HG03139 (cell line): ENCODE results near the gene AK3.

Source experiments
- ATAC-seq: cut with Tn5 transposase; IDR thresholded peaks from one replicate; pipeline ENCODE4 v1.9.1; 2021; ENCODE audit not compliant: unreplicated experiment

AK3 gene

DNA sequence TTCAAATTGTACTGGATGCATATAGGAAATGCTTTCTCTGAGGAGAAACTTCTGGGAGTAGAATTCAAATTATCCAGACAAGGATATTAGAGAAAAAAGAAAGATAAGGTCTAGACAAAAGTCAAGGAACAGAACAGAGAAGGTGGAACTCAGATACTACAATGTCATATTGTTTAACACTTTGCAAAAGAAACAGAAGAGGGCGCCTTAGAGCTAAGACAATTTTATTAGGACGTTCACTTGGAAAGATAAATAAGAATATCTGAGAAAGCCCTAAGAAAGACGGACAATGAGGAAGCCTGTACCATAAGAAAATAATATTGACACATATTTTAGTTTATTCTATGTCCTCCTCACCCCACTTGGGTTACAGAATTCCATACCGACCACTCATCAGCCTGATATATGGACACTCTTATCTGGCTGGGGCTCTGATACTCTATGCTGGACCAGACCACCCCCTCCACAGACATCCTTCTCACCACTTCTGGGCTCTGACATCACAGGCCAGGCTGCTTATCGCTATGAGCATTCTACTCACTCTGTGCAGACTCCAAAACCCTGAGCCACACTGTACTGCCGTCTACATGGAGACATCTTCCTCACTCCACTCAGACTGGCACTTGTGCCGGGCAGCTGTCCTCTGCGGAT is 9.1 kb upstream of the AK3 start:
- no peak for ATAC-seq

DNA sequence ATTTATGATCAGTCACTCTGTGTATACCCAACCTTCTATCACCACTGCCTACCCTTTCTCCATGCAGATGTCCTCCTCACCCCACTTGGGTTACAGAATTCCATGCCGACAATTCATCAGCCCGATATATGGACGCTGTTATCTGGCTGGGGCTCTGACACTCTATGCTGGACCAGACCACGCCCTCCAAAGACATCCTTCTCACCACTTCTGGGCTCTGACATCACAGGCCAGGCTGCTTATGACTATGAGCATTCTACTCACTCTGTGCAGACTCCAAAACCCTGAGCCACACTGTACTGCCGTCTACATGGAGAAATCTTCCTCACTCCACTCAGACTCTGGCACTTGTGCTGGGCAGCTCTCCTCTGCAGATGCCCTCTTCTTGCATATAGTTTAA is 7.6 kb upstream of the AK3 start:
- ATAC-seq, result no peak

DNA sequence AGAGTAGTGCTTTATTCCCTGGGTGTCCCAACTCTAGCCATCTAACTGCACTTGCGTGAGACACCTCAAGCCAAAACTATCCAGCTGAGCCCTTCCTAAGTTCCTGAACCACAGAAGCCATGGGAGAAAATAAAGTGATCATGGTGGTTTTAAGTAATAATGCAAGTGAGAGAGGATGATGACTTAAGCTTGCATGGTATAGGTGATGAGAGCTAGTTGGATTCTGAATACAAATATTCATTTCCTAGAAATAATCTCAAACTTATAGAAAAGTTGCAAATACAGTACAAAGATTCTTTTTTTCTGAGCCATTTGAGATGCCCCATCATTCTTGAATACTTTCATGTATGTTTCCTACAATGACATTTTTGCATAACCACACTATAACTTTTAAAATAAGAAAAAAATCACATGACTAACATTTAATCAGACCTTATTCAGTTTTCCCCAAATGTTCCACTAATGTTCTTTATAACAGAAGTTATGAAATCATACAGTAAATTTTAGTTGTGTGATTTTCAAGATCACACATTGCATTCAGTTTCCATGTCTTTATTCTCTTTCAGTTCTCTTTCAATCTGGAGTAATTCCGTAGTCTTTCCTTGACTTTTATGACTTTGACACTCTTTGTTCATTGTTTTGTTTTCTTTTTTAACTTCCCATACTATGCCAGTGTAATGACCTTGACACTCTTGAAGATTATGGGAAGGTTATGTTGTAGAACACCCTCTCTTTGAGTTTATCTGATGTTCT is 5.5 kb upstream of the AK3 start:
- ATAC-seq, result no peak

DNA sequence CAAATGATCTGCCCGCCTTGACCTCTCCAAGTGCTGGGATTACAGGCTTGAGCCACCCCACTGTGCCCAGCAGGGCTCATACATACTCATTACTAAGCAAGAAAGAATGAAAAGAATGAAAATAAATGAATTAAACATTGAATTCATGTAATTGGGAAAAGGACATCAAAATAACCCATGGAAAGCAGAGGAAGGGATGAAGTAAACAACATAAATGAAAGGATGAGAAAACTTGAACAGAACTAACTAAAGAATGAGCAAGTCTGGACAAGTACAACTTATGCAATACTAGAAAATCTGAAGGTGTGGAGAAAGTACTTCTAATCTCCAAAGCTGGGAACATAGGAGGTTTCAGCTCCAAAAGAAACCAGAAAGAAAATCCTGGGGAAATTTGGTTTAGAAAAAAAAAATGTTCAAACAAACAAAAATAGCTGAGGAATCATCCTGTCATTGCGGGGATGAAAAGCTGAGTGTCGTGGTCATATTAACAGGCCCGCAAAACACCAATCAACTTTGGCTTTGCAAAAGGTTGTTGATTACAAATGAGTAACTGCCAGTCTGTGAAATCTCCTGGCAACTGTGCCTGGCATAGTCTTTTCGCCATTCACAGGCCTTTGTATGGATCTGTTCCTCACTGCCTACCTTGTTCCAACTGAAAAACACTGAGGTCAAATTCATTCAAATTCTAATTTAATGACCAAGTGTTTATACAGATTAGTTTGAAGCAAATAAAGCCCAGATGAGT is 2.3 kb upstream of the AK3 start:
- ATAC-seq, result no peak

DNA sequence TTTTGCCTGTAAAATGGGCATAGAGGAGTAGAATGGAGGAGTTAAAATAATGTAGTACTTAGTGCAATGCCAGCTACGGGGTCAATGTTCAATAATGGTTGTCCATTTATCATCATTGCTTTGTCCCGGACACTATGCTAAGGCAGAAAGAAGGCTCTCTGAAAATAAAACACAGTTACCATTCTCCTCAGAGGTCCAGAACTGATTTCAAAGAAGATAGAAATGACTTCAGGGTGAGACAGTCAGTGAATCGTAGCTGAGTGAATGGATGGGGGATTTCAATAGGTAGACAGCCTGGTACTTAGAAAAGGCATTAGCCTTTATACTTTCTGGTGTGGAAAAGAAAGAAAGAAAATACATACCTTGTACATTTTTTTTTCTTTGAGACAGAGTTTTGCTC is 1.2 kb upstream of the AK3 start:
- no peak for ATAC-seq

DNA sequence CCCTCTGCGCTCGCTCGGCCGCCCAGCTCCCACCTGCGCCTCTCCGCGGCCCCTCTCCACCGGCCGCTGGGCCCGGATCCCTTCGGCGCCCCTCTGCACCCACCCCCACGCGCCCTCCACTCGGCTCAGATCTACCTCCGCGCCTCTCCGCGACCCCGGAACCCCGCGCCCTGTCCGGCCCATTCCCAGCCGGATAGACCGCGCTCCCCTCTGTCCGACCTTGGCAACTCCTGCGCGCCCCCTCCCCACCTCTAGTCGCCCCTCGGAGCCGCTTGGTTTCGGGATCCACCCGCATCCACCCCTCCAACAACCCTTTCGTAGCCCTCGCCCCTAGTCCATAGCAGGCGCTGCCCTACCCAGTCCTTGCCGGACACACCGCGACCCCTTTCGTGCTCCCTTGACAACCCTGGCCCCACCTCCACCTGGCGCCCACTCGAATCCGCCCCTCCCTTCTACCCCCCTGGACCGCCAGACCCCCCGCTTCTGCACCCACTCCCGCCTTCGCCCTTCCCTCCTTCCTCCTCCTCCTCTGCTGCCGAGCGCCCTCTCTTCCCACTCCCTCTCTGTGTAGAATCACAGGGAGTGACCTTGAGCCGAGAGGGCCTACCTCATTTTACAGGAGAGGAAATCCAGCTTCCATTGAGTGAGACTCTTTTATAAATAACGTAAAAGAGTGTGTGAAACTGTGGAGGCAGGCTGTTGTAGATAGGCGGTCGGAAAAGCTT is 525 bp upstream of the AK3 start:
- no peak for ATAC-seq

DNA sequence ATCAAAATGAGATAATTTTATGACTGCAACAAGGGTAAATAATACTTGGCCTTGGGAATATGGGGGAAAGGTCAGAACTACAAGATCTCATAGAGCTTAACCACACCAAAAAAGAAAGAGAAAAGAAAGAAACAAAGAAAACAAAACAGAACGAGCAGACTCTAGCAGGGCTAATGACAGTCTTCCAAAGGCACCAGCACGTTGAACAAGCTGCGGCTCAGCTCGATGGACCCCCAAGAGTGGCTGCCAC is 689 bp downstream of the AK3 start:
- no peak for ATAC-seq

DNA sequence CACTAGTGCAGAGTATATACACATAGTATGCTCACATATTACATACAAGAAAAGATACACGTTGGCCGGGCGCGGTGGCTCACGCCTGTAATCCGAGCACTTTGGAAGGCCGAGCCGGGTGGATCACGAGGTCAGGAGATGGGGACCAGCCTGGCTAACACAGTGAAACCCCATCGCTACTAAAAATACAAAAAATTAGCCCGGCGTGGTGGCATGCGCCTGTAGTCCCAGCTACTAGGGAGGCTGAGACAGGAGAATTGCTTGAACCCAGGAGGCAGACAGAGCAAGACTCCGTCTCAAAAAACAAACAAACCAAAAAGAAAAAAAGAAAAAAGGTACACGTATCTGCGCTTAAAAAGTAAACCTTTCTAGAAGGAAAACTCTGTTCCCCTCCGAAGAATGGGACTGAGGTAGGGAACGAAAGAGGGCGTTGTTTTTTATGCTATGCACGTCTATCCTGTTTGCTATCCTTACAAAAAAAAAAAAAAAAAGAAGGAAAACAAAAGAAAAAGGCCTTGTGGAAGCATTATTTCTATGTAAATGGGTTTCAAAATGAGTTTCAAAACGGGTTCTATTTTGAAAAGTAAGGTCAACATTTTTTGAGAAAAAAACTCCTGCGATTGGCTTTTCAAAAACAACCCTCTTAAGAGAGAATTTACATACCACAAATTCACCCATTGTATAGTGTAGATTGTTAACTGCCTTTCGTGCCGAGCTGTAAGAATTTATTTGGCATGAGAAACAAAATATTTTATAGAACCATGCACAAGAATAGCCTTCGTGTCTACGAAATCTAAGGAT is 1.2 kb downstream of the AK3 start:
- no peak for ATAC-seq

DNA sequence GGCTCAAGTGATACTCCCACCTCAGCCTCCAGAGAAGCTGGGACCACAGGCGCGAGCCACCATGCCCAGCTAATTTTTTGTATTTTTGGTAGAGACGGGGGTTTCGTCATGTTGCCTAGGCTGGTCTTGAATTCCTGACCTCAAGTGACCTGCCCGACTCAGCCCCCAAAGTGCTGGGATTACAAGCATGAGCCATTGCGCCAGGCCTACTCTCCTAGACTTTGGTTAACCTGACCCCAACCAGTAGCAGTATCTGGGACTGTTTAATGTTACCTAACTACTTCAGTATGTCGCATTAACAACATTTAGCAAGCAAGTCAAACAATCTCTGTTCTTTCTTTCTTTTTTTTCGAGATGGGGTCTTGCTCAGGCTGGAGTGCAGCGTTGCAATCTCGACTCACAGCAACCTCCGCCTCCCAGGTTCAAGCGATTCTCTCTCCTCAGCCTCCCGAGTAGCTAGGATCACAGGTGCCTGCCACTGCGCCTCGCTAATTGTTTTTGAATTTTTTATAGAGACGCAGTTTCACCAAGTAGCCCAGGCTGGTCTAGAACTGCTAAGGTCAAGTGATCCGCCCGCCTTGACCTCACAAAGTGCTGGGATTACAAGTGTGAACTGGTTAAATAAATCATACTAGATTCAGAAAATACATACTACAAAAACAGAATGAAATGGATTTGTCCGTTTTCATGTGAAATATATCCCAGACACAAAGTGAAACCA is 2.0 kb downstream of the AK3 start:
- ATAC-seq, result no peak

DNA sequence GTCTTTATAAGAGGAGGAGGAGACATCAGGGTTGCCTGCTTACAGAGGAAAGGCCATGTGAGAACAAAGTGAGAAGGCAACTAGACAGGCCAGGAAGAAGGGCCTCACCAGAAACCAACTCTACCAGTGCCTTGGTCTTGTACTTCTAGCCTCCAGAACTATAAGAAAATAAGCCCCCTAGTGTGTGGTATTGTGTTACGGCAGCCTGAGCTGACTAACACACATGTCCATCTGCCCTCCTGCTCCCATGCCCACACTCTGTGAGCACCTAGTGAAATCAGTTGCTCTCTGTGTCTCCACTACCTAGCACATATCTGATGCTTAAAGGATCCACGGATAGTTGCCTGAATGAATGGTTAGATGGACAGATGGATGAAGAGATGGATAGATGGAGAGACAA is 6.9 kb downstream of the AK3 start:
- ATAC-seq, result no peak

DNA sequence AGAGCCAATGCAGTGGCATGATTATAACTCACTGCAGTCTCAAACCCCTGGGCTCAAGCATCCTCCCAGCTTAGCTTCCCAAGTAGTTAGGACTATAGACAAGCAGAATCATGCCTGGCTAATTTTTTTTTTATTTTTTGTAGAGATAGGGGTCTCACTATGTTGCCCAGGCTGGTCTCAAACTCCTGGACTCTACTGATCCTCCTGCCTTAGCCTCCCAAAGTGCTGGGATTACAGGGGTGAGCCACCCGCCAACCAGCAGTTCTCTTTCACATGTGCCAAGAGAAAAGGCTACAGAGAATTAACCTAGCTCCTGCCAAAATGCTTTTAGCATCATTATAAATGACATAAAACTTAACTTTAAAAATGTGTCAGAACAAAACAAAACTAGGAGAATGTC is 8.1 kb downstream of the AK3 start:
- no peak for ATAC-seq

DNA sequence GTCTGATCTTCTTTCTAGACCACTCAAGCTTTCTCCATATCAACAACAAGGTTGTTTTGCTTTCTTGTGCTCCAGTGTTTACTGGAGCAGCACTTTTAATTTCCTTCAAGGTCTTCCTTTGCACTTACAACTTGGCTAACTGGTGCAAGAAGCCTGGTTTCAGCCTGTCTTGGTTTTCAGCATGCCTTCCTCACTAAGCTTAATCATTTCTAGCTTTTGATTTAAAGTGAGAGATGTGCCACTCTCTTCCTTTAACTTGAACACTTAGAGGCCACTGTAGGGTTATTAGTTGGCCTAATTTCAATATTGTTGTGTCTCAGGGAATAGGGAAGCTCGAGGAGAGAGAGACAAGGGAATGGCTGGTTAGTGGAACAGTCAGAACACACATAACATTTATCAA is 13.4 kb downstream of the AK3 start:
- no peak for ATAC-seq

DNA sequence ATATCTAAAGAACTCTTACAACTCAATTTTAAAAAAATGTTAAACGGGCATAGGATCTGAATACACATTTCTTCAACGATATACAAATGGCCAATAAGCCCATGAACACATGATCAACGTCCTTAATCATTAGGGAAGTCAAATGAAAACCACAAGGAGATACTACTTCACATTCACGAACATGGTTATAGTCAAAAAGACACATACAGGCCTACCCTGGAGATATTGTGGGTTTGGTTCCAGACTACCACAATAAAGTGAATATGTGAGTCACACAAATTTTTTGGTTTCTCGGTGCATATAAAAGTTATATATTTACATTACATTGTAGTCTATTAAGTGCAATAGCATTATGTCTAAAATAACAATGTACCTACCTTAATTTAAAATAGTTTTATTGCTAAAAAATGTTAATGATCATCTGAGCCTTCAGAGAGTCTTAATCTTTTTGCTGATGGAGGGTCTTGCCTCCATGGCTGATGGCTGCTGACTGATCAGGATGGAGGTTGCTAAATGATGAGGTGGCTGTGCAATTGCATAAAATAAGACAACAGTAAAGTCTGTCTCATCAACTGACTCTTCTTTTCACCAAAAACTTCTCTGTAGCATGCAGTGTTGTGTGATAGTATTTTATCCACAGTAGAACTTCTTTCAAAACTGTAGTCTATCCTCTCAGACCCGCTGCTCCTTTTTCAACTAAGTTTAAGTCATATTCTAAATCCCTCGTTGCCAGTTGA is 15.1 kb downstream of the AK3 start:
- ATAC-seq, result no peak

DNA sequence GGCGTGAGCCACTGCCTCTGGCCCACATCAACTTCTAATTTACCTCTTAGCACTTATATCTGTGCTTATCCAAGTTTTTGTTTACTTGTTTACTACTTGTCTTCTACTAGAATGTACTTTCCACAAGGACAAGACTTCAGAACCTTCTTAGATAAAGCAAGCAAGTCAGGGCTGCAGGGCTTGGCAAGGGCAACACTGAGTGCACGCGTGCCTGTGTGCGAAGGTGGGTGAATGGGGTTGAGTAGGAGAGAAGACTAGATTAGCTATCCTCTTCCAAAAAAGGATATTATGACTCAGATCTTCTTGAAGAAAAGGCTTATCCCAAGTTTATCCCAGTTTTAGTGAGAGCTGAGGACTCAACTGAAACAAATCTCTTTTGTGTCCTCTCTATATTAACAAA is 19.3 kb downstream of the AK3 start:
- no peak for ATAC-seq

DNA sequence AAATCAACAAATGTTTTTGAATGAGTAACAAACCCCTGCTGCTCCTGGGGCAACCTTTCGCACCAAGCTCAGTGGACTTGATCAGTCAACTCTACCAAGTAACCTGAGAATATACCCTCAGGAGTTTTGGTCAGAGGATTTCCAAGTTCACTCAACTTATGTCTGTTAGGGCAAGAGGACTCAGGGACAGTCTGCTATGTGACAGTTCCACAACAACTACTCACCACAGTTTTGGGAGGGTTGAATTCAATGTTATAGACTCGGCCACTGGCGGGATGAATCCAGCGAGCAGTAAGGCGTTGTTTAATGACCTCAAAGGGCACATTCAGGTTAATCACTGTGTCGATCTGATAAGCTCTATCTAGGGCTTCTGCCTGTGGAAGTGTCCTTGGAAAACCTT is 22.1 kb downstream of the AK3 start:
- no peak for ATAC-seq

DNA sequence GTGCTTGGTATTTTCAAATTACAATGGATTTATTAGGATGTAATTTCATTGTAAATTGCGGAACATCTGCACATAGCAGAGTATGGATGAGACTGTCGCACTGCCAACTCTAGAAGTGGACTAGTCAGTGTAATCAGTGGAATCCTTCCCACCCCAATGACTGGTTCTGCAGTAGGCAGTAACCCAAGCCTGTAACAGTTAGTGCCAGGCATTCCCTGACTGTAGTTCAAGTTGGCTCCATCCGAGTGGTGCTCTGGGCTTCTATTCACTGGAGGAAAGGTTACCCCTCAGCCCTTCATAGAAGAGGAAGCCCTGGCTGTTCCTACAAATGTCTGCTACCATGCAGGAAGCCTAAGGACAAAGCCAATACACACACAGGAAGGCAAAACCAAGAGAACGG is 23.2 kb downstream of the AK3 start:
- no peak for ATAC-seq

DNA sequence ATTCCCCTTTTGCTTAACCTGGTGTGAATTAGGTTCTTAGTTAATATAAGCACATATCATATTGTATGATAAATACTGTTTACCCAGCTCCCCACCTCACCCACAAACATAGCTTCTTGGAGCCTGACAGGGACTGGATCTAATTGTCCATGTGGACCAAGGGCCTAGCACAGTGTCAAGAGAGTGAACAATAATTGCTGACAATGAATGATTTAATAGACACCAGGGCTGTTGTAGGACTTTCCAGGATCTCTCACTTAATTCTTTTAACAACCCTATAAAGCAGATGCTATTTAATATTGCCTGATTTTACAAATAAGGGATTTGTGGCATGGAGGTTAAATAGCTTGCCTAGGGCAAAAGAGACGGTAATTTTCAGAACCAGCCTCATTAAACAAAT is 24.8 kb downstream of the AK3 start:
- ATAC-seq, result no peak

DNA sequence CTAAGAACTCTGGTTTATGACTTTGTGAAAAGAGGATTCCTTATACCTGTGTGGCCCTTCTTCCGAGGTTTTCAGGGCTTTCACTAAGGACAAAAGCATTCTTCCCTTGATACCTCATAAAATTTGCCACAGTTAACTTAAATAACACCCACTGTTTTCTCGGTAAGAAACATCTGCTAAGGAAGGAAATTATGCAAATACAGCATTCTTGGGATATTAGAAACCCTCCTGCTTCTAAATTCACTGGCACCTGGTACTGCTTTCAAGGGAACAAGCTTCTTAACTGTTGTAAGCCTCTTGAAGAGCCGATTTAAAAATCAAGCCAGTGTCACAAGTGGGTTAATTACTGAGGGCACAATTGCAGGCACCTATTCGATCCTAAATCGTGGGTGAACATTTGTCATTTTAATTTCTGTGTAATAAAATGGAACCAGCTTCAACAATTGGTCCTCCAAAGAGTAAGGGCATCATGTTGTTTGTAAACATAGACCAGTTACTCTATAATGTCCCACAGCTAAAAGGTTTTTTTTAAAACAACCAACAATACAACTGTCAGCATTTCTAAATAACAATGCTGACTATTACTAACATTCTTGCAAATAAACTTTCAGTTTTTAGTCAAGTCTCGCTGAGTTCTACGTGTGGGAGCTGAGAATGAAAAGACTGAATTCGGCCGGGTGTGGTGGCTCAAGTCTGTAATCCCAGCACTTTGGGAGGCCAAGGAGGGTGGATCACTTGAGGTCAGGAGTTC is 26.6 kb downstream of the AK3 start:
- ATAC-seq, result no peak

DNA sequence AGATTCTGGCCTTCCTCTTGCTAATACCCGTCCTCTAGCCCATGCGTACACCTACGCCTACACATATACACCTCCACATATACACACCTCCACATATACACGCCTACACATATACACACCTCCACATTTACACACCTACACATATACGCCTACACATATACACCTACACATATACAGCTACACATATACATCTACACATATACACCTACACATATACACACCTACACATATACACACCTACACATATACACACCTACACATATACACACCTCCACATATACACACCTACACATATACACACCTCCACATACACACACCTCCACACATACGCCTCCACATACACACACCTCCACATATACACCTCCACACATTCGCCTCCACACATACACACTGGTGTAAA is 27.2 kb downstream of the AK3 start:
- ATAC-seq, result no peak
